SH-SY5Y (cell line): ENCODE results near the gene OSBPL9.

Source experiments
- GATA2 ChIP-seq: IDR thresholded peaks from 2 replicates; pipeline ENCODE4 v1.6.1; 2011; ENCODE audit warnings: mild to moderate bottlenecking, low read depth, low read length
- GATA3 ChIP-seq: IDR thresholded peaks from 2 replicates; pipeline ENCODE4 v1.6.1; 2011; ENCODE audit warnings: low read depth, mild to moderate bottlenecking, low read length, moderate library complexity

OSBPL9 gene

DNA sequence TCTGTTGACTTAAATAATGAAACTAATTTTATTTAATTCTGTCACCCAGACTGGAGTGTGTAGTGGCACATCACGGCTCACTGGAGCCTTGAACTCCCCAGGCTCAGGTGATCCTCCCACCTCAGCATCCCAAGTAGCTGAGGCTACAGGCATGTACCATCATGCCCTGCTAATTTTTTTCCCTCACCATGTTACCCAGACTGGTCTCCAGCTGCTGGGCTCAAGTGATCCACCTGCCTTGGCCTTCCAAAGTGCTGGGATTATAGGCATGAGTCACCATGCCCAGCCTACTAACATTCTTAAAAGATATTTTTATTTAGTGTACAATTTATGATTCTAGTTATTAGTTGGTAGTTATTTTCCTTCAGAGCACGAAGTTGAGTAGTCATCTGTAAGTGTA is 212.2 kb downstream of the OSBPL9 start:
- TF ChIP-seq GATA2 (no peak), GATA3 (no peak)

DNA sequence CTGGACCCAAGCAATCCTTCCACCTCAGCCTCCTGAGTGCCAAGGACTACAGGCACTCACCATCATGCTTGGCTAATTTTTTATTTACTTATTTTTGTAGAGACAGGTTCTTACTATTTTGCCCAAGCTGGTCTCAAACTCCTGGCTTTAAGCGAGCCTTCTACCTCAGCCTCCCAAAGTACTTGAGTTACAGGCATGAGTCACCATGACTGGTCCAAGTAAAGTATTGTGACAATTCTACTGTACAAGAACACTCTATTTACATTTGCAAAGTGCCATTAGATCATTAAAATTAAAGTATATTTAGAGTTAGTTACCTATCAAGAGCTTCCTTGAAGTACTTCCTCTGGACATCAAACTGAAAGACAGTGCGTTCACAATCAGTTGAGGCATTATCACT is 216.8 kb downstream of the OSBPL9 start:
- no peak for TF ChIP-seq GATA2
- no peak for TF ChIP-seq GATA3

DNA sequence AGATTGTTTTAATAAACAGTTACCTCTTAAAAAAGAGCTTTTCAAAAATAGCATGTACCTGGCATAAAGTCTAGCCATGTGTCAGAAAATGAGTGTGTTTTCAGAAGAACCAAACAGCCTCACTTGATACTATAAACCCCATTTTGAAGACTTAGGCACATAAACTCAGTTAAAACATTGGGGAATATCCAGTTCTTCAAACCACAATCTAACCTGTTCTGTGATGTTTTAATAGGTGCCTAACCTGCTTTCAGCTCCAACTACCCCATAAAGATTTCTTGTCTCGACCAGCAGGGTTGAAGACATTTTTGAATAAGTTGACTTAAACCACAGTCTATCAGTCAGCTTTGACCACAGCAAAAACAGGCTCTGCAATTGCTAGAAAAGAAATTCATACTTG is 220.4 kb downstream of the OSBPL9 start:
- TF ChIP-seq GATA3, result no peak
- no peak for TF ChIP-seq GATA2
